GM12891 (cell line): ENCODE data around the gene ESYT2.
"Not testable (repeated sequence)": the region's sequence is repeated elsewhere in the genome, so short reads cannot be mapped to it uniquely, and the experiment has no call there.

Experiments
- POLR2A ChIP-seq: IDR thresholded peaks from 2 replicates; pipeline ENCODE4 v1.6.1; 2011; ENCODE audit warnings: low read depth, low read length, control low read depth
- SPI1 ChIP-seq: IDR thresholded peaks from 2 replicates; pipeline ENCODE4 v1.6.1; 2011; ENCODE audit warnings: low read depth, low read length, control low read depth
- TAF1 ChIP-seq: IDR thresholded peaks from 2 replicates; pipeline ENCODE4 v1.6.1; 2011; ENCODE audit warnings: low read depth, low read length, control low read depth

DNA sequence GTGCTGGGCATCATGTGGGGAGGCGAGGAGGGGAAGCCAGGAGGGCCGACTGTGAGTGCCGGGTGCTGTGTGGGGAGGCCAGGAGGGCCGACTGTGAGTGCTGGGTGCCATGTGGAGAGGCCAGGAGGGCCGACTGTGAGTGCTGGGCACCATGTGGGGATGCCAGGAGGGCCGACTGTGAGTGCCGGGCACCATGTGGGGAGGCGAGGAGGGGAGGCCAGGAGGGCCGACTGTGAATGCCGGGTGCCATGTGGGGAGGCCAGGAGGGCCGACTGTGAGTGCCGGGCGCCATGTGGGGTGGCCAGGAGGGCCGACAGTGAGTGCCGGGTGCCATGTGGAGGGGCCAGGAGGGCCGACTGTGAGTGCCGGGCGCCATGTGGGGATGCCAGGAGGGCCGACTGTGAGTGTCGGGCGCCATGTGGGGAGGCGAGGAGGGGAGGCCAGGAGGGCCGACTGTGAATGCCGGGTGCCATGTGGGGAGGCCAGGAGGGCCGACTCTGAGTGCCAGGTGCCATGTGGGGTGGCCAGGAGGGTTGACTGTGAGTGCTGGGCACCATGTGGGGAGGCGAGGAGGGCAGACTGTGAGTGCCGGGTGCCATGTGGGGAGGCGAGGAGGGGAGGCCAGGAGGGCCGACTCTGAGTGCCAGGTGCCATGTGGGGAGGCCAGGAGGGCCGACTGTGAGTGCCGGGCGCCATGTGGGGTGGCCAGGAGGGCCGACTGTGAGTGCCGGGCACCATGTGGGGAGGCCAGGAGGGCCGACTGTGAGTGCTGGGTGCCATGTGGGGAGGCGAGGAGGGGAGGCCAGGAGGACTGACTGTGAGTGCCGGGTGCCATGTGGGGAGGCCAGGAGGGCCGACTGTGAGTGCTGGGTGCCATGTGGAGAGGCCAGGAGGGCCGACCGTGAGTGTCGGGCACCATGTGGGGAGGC, 49.1 kb upstream of the ESYT2 start:
- TF ChIP-seq TAF1, SPI1, POLR2A: not testable (repeated sequence)
